ENCODE results near the gene TMEM273.

Gene TMEM273, protein sequence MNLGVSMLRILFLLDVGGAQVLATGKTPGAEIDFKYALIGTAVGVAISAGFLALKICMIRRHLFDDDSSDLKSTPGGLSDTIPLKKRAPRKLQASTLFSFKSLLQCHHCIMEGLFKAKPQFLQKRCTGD

DNA sequence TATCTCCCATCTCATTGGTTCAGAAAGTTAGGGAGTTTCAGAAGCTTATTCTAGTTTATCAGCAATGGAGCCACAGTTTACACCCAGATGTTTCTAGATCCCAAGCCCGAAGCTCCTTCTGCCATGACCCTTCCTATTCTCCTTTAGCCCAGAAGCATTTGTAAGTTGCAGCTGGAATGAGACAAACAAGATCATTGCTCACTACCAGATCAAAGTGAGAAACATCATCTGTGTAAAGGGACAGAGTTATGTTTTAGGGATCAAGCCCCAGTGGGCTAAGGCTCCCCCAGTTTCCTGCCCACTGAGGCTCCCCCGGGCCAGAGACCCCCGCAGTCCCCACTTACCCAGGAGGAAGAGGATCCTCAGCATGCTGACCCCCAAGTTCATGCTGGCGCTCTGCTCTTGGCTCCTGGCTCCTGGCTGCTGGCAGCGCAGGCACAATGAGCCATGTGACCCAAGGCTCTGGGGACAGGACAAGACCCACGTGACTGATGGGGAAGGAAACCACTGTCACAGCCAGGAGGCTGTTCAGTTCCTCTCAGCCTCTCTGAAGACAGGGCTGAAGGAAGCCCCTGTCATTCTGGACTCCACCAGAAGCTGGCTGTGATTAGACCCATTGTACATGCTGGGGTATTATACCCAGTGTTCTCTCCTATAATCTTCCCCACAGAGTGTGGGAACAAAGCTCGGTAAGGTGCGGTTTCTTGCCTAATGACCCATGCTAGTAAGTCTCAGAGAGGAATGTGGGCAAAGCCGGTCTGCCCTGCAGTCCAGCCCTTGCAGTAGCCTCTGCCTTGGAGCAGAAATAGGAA lies at the start of gene TMEM273:
TMEM273 (minus strand) TSS at position 442 of the 812 bp plus-strand sequence; CDS start at position 387, 55 bp downstream.
- peak; percentile 81 for DNase-seq

DNA sequence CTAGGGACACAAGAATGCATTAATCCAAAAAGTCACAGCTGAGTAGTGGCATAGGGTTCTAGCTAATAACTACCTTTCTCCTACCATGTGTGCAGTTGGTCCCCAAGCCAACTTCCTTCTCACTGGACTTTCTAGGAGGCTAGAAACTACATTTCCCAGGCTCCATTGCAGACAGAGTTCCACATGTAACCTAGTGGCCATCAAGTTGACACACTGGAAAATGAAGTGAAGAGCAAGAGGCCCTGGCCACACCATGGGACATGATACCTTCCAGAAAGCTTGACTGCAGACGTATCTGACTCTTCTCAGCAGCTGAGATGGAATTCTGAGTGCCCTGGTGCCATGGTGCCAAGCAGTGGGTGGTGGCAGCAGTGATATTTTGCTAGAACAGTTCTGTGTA lies 49.8 kb upstream of the TMEM273 start:
- DNase-seq = peak; percentile 36

DNA sequence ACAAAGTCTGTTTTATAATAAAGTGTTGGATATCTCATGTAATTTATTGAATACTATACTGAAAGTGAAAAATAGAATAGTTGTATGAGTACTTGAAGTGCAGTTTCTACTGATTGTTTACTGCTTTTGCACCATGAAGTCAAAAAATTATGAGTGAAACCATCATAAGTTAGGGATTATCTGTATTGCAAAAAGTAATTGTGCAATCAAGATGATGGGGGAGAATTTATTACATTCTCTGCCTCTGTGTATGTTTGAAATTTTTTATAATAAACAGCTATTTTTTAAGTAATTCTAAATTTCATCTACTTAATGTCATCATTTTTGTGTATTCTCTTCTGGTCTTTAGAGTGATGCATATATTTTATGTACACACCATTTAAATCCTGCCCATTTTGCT lies 47.2 kb upstream of the TMEM273 start:
- no peak for DNase-seq

DNA sequence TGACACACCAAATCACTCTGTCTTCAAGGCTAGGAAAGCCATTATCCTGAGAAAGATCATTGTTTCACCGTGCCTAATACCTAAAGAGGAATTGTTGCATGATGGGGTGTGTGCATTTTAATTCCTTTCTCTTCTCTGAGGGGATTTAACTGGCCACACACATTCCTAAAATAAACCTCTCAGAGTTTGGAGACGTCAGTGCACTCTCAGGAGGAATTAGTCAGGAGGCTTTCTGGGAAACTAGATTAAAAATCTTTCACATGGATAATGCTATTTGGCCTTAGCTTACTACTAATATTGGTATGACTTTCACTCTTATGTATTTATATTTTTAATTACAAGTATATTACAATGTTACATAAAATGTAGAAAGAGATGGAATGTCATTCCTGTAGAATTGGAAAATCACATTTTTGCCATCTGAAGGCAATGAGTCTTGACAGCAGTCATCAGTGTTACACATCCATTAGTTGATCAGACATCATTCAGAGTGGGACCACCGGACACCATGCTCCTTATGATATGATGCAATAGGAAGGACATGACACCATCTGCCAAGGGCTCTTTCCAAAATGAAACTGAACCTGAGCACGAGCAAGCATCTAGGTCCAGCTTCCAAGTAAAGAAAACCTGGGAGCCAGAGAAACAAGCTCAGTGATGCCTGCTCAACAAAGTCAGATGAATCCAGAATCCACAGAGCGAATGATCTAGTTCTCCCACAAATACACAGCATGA lies 43.1 kb upstream of the TMEM273 start:
- no peak for DNase-seq

DNA sequence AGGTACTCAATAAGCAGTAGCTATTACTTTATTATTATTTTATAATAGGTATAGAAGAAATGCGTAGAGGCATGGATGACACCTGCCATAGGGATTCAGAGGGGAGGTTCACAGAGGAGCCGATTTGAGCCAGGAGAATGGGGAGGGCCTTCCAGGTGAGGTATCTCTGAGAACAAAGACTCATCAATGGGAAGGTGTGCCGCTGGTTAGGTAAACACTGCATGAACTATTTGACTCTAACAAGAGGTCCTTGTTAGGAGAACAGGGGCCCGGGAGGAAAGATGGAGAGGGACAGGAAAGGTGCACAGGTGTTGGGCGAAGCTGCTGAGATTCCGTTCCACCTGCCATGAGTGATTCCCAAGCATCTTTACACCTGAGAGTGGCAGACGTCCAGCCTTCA lies 41.8 kb upstream of the TMEM273 start:
- no peak for DNase-seq

DNA sequence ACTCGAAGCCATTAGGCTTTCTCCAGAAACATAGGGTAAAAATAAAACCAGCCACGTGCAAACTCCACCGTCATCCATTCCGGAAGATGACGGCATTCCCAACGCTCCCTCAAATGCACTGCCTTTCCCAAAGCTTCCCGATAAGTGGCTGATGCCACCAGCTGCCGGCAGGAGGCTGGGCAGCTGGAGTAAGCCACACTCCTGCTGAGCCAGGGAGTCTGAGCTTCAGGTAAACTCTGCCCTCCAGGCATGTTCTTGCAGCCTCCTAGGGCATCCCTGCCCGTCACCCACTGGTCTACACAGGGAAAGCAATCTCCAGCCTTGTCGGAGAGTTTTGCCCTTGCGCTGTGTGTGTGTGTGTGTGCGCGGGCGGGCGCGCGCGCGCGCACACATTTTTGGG lies 40.5 kb upstream of the TMEM273 start:
- DNase-seq = no peak

DNA sequence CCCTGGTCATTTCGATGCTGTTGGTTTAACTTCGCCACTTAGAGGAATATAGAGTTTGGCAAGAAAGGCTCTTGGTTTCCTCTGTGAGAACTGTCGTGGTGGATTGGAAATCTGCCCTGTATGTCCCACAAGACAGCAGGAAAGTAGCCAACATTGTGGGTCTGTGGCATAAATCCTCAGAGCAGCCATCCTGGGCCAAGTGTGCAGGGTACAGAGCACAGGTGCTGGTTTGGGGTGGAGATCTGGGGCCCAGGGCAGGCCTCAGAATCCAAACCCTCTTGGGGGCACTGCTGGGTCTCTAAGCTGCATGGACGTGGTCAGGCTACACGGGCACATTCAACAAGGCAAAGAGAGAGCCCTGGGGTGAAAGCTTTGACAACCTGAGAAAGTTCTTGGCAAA lies 39.2 kb upstream of the TMEM273 start:
- no peak for DNase-seq

DNA sequence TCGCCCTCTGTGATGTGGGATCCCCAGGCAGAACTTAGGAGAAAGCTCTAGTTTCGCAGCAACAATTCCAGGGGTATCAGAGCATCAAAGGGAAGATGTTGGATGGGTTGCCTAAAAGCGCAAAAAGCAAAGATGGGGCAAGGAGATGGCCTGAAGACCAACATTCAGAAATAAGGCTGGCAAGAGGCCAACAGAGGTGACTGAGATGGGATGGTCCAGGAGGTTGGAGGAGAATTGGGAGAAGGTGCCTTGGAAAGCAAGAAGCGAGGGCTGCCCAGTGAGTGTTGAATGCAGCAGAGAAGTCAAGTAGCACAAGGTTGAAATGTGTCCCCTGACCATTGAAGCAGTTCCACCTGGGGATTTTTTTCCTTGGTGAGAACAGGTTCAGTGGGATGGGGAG lies 38.4 kb upstream of the TMEM273 start:
- DNase-seq = no peak

DNA sequence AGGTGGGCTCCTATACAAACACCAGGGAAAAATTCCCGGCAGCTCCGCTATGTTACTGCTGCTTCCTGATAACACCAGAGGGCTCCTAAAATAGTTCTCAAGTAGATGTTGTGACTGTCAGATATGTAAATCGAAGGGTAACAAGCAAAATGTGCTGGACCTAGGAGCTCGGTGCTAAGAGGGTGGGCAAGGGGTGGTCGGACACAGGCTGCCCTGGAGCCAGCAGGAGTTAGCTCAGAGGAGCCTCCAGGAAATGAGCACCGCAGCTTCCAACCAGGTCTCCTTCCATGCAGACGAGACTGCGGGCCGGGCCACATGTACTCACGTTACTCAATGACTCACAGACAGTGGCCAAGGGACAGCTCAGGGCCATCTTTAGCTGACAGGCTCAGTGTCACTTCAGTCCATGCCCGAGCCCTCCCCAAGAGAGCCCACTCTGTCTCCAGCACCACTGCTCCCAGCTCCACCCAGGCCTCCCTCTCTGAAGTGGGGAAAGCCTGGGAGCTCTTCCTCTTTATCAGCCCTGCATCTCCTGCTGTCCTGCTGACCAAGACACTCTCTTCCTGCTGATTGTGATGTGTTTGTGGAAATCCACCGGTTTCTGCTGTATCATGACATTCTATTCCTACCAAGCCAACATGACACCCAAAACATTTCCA lies 37.2 kb upstream of the TMEM273 start:
- no peak for DNase-seq

DNA sequence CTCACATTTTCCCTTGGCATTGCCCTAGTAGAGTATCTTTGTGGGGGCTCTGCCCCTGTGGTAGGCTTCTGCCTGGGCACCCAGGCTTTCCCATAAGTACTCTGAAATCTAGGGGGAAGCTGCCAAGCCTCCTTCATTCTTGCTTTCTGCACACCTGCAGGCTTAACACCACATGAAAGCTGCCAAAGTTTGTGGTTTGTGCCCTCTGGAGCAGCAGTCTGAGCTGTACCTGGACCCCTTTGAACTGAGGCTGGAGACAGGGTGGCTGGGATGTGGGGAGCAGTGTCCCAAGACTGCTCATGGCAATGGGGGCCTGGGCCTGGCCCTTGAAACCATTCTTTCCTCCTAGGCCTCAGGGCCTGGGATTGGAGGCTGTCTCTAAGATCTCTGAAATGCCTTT lies 35.0 kb upstream of the TMEM273 start:
- DNase-seq = no peak

DNA sequence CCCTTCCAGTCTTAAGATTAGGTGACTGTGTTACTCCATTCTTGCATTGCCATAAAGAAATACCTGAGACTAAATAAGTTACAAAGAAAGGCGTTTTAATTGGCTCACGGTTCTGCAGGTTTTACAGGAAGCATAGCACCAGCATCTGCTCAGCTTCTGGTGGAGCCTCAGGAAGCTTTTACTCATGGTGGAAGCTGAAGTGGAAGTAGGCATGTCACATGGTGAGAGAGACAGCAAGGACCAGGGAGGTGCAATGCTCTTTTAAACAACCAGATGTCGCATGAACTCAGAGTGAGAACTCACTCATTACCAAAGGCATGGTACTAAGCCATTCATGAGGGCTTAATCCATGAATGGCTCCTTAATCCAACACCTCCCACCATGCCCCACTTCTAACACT lies 34.0 kb upstream of the TMEM273 start:
- DNase-seq = no peak

DNA sequence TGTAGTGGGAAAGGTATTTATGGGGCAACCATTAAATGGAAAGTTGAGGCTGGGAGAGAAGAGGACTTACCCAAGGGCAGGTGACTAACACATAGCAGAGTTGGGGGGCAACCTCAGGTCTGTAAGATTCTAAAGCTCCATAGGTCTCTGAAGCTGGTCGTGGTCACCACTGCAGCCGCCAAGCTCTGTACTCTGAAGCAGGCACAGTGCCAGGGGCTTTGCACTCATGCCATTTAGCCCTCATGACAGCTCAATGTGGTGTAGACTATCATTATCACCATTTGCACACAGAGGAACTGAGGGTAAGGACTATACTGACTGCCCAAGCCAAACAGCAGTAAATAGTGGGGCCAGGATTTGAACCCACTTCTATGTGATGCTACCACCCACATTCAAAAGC lies 32.5 kb upstream of the TMEM273 start:
- no peak for DNase-seq

DNA sequence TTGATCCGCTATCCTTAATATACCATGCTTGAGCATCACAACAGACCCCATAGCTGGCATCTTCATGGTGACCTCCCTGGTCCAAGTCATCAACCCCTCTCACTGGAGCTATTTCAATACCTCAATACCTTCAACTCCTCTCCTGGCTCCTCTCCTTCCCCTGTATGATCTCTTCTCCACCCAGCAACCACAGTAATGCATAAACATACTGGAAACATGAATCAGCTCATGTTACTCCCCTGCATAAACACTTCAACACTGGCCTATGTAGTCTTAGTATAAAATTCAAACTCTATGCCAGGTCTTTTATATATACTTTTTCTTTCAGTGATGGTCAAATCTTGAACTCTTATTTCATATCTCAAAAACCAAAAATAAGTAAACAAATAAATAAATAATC lies 31.8 kb upstream of the TMEM273 start:
- DNase-seq = no peak

DNA sequence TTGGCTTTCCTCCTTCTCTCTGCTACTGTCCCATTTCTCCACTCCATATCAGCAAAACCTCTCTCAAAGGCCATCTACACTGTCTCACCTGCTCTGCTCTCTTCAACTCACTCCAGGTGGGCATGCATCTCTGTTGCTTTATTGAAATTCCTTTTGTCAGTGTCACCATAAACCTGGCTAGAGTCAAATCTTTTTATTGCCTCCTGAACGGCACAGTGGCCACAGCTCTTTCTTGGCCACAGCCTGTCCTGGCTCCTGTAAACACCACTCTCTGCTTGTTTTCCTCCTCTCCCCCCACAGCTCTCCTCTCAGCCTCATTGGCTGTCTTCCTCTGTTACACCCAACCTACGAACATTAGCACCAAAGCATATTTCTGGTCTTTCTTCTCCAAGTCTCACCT lies 31.1 kb upstream of the TMEM273 start:
- DNase-seq = no peak

DNA sequence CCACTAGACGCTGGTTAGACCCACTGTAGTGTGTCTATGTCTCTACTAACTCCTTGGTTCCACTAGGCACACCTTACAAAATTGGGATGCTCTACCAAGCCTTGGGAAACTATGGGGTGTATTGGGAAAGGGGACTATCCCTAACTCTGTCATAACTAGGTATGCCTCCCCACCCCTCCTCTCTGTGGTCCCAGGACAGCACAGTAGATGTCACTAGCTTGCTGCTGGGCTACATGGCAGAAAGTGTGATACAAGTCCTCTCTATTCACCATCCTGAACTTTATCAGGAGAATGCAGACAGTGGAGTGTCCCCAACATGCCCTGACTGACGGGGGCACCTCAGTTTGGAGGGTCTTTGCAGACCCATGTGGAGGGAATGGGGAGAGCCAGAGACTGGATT lies 30.3 kb upstream of the TMEM273 start:
- no peak for DNase-seq

DNA sequence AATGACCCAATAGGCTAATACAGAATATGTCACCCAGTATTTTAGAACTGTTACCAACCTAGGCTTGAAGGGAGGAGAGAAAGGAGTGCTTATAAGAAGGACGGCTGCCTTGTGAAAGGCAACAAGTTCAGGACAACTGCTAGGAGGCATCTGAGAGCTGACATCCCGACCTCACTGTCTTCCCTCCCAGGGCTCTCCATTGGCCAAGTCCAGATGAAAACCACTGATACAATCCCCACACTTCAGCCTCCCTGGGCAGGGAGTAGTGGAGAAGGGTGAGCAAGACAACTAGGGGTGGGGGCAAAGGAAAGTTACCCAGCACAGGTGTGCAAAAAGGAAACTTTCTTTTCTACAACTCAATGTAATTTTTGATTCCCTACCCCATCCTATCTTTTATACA lies 29.5 kb upstream of the TMEM273 start:
- no peak for DNase-seq

DNA sequence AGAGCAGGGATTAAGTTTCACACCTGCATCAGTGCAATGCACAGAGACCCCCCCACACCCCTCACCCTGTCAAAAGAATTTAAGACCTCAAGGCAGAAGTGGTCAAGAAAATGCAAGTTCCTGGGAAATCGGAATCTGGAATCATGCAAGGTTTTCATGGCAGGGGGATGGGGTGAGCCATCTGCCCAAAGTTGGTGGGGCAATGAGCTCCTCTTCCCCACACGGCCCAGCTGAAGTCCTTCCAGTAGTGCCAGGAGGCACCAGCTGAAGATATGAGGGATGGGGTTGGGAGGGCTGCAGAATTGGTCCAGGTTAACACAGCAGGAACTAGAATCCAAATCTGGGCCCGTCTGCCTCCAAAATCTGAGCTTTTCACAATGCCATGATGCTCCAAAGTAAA lies 25.0 kb upstream of the TMEM273 start:
- no peak for DNase-seq

DNA sequence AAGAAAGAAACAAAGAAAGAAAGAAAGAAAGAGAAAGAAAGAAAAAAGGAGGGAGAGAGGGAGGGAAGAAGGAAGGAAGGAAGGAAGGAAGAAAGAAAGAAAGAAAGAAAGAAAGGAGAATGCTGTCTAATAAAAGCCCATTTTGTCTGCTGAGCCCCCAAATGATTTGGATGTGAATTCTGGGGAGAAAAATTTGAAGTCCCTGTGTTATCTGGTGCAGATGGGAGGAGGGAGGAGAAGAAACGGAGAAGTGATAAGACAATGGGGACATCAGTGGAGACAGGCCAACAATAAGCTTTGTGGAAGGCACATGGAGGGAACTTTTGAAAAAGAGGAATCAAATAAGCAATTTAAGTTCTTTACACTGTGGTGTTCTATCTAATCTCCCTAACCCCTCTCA lies 24.6 kb upstream of the TMEM273 start:
- peak; percentile 53 for DNase-seq

DNA sequence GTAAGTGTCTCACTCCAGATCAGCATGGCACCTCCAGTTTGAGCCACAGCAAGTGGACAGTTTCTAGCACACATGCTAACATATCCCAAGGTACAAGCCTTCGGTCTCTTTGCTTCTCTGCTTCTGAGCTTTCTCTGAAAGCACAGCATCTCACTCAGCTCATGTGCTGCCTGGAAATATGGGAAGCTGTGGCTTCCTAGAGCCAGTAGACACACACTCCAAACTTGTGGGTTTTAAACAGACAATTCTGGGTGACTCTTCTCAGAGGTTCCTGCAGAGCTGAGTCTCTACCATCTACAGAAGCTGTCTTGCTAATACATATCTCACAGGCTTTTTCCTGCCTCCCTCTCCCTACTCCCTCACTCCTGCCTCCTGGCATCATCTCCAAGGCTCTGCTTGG lies 23.9 kb upstream of the TMEM273 start:
- DNase-seq = peak; percentile 40

DNA sequence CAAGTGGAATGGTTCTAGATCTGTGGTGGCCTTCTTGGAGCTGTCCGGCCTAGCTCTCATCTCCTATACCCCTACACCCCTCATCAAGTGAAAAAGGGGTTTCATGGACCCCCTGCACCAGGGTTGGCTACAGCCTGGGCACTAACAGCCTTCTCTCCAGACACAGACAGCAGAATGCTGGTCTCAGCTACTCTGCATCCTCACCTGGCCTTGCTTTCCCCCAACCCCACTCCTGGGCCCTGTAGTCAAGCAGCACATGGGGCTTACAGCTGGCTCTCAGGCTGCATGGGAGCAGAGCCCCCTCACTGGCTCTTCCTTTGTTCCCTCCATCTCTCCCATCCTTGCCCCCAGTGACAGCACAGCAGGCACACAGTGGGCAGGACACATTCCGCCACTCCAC lies 20.8 kb upstream of the TMEM273 start:
- no peak for DNase-seq

DNA sequence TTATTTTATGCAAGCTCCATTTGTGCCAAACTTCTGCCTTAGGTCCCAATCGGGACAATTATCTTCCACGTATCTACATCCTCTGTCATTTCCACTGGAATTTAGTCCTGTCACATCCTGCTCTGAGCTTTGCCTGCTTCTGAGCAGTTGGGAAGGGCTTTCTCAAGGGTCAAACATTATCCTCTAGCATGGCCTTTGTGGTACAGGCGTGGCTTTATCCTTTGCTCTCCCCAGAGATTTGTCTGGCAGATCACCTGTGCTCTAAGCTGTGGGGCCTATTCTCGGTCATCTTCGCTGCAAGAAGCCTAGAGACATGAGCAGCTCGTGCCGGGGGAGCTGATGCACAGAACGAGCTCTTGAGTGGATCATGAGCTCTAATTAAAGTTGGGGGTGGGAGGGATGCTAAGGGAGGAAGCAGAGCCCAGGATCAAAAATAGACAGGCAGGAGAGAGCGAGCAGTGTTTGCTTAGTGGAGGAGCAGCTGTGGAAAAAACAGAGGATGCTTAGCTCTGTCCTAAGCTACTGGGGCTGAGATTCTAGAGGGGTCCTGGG lies 19.8 kb upstream of the TMEM273 start:
- DNase-seq = no peak

DNA sequence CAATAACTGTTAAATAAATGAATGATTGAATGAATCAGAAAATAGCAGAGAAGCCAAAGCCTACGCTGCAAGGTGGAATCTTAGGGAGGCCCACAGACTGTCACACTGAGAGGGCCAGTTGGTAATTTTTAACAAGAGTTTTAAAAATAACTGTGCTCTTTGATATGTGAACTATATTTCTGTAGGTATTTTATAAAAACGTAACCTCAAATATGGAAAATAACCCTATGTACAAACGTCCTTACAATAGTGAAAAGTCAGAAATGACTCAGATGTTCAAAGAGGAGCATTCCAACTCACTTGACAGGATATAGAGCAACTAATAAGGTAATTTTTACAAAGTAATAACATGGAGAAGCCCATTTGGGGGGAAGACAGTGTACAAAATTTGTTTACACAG lies 18.9 kb upstream of the TMEM273 start:
- DNase-seq = no peak

DNA sequence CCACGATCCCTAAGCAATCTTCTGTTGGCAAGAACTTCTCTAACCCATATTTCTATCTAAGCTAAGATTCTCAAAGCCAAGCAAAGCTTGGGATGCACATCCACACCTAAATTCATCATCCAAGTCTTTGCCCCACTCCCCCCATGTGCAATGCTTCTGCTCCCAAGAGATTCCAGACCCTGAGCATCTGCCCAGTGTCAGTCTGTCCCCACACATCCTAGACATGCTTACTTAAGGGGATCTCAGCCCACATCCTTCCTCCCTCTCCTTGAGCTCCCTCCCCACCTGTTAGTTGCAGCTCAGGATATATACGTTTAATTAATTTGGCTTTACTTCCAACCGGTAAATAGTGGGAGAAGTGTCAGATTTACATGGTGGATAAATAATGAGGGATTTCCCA lies 17.0 kb upstream of the TMEM273 start:
- no peak for DNase-seq

Data from MV-4-11 (cell line).